PC-3 (cell line): ENCODE results near the gene SEMA4C. TPM values are rescaled to one million over a fixed set of nuclear protein-coding genes. Genes with fewer than 3 reads are reported as not detected.

ENCODE experiments used
- ATAC-seq: fragments of 200-7000 bp; cut with Tn5 transposase; 2 replicates; pipeline ENCODE4 v1.9.1; 2020; ENCODE audit warnings: mild to moderate bottlenecking, moderate library complexity
- BruUV-seq: library from RNA; stranded (reverse); fragments of 400-500 nt; replicated peaks from 2 replicates; lab custom pipeline; 2021; lab: Mats Ljungman, UMichigan
- CTCF ChIA-PET: fragments of 300-600 bp; sonication (Branson Sonifier 250); formaldehyde crosslinking; loops from one replicate; lab custom pipeline; 2022; ENCODE audit warnings: antibody characterized with exemption; lab: Charles Lee
- POLR2A ChIA-PET: fragments of 300-600 bp; sonication (Branson Sonifier 250); formaldehyde crosslinking; loops from one replicate; lab custom pipeline; 2022; ENCODE audit warnings: antibody characterized with exemption; ENCODE audit not compliant: unreplicated experiment; lab: Charles Lee
- DNase-seq: peaks from one replicate; pipeline ENCODE4 v3.0.0-alpha.2; 2015
- H2AFZ ChIP-seq: fragments of 300-600 bp; sonication (generic); 2 replicates; pipeline ENCODE4 v1.6.0; 2016; ENCODE audit warnings: antibody characterized with exemption, low read length
- H3F3A ChIP-seq: fragments of 300-600 bp; sonication (generic); one replicate; pipeline ENCODE4 v1.6.0; 2017; ENCODE audit warnings: antibody characterized with exemption, low read length, control low read depth, mild to moderate bottlenecking; ENCODE audit not compliant: unreplicated experiment
- H3K27ac ChIP-seq: fragments of 300-600 bp; sonication (generic); 2 replicates; pipeline ENCODE4 v1.5.1; 2016; ENCODE audit warnings: mild to moderate bottlenecking, low read length
- H3K27me3 ChIP-seq: fragments of 300-600 bp; sonication (generic); 2 replicates; pipeline ENCODE4 v1.6.1; 2016; ENCODE audit warnings: low read length, mixed read lengths
- H3K36me3 ChIP-seq: fragments of 300-600 bp; sonication (generic); 2 replicates; pipeline ENCODE4 v1.6.1; 2016; ENCODE audit warnings: low read depth, mixed run types, low read length, mixed read lengths
- H3K4me1 ChIP-seq: fragments of 300-600 bp; sonication (generic); 2 replicates; pipeline ENCODE4 v1.5.1; 2016; ENCODE audit warnings: low read length; ENCODE audit not compliant: insufficient read depth
- H3K4me2 ChIP-seq: fragments of 300-600 bp; sonication (generic); 2 replicates; pipeline ENCODE4 v1.6.0; 2016; ENCODE audit warnings: low read length
- H3K4me3 ChIP-seq: fragments of 300-600 bp; sonication (generic); 2 replicates; pipeline ENCODE4 v1.5.1; 2016; ENCODE audit warnings: mild to moderate bottlenecking, low read length, mixed read lengths
- H3K79me2 ChIP-seq: fragments of 300-600 bp; sonication (generic); 2 replicates; pipeline ENCODE4 v1.6.1; 2017; ENCODE audit warnings: low read length, mixed read lengths
- H3K9ac ChIP-seq: fragments of 300-600 bp; sonication (generic); 2 replicates; pipeline ENCODE4 v1.6.0; 2016; ENCODE audit warnings: mild to moderate bottlenecking, low read length
- H3K9me2 ChIP-seq: fragments of 300-600 bp; sonication (generic); replicated peaks from 2 replicates; pipeline ENCODE4 v1.6.1; 2016; ENCODE audit warnings: mixed run types, low read length, mixed read lengths
- H3K9me3 ChIP-seq: fragments of 300-600 bp; sonication (generic); 2 replicates; pipeline ENCODE4 v1.6.1; 2016; ENCODE audit warnings: low read length, mixed read lengths
- H4K20me1 ChIP-seq: fragments of 300-600 bp; sonication (generic); 2 replicates; pipeline ENCODE4 v1.6.1; 2016; ENCODE audit warnings: low read length, mixed read lengths
- CTCF ChIP-seq: fragments of 300-600 bp; sonication (generic); conservative IDR thresholded peaks from 2 replicates; pipeline ENCODE4 v1.5.1; 2017; ENCODE audit warnings: antibody characterized with exemption, low read depth, mild to moderate bottlenecking, low read length
- EZH2 ChIP-seq: fragments of 300-600 bp; sonication (generic); IDR thresholded peaks from one replicate; pipeline ENCODE4 v1.6.1; 2017; ENCODE audit warnings: antibody characterized with exemption, mild to moderate bottlenecking, low read length; ENCODE audit not compliant: unreplicated experiment
- EZH2phosphoT487 ChIP-seq: fragments of 300-600 bp; sonication (generic); IDR thresholded peaks from 2 replicates; pipeline ENCODE4 v1.6.1; 2018; ENCODE audit warnings: mild to moderate bottlenecking, antibody characterized with exemption, low read length, borderline replicate concordance
- intact Hi-C: fragments of 100-400 bp; cut with micrococcal nuclease; formaldehyde crosslinking; loops from 2 replicates; pipeline ENCODE4 v1.9.0; 2023
- total RNA-seq: library from RNA; depleted of rRNA; stranded (reverse); fragments of >200 nt; gene quantifications from 2 replicates; pipeline ENCODE4 v1.2.3, GENCODE V29; 2014

SEMA4C gene
- total RNA-seq, 1 experiment from 2014 or later: 20.6 TPM

- intact Hi-C loops: no loop called here
- Histone ChIP-seq H3K27ac (no peak overlapping the region), H3K4me3 (no peak overlapping the region), H3K36me3 (no peaks in the 10 kb centered on the region), H3K9ac (no peak overlapping the region), H3K4me1 (peaks cover 22% of the 10 kb centered on the region), H3K9me3 (no peaks in the 10 kb centered on the region), H3K9me2 (no peaks in the 10 kb centered on the region), H4K20me1 (no peaks in the 10 kb centered on the region), H3K4me2 (no peak overlapping the region), H3K79me2 (no peaks in the 10 kb centered on the region), H3K27me3 (no peaks in the 10 kb centered on the region), H3F3A (no peaks in the 10 kb centered on the region), H2AFZ (no peak overlapping the region)
- no peak for DNase-seq
- ChIA-PET POLR2A (no interaction called here), CTCF (no interaction called here)
- no peak for ATAC-seq
- TF ChIP-seq EZH2 (no peak), CTCF (no peak), EZH2phosphoT487 (no peak)
- no TSS peak for BruUV-seq
Observed at GRCh38 chr2:96899413-96899741, 29.5 kb upstream of the SEMA4C start.

GRCh38 chr2:96898641-96899412 lies 28.9 kb upstream of the SEMA4C start:
- Histone ChIP-seq H3F3A (no peaks in the 10 kb centered on the region), H3K27me3 (no peaks in the 10 kb centered on the region), H2AFZ (no peak overlapping the region), H3K36me3 (no peaks in the 10 kb centered on the region), H3K9me2 (no peaks in the 10 kb centered on the region), H3K4me3 (no peak overlapping the region), H3K9ac (no peak overlapping the region), H3K79me2 (no peaks in the 10 kb centered on the region), H3K4me1 (peaks cover 22% of the 10 kb centered on the region), H3K4me2 (no peak overlapping the region), H3K9me3 (no peaks in the 10 kb centered on the region), H4K20me1 (no peaks in the 10 kb centered on the region), H3K27ac (no peak overlapping the region)
- no peak for DNase-seq
- ChIA-PET POLR2A (no interaction called here), CTCF (no interaction called here)
- no TSS peak for BruUV-seq
- no peak for TF ChIP-seq EZH2phosphoT487
- TF ChIP-seq EZH2: no peak
- TF ChIP-seq CTCF: no peak
- no peak for ATAC-seq
- intact Hi-C loops: no loop called here

- TF ChIP-seq EZH2phosphoT487 (no peak), CTCF (no peak), EZH2 (no peak)
- no peaks in the 10 kb centered on the region for H3K36me3 ChIP-seq
- no peaks in the 10 kb centered on the region for H3F3A ChIP-seq
- no peak overlapping the region for H2AFZ ChIP-seq
- no peak overlapping the region for H3K9ac ChIP-seq
- H3K27ac ChIP-seq: no peak overlapping the region
- POLR2A ChIA-PET: no interaction called here
- DNase-seq: no peak
- intact Hi-C loops: no loop called here
- H3K27me3 ChIP-seq: no peaks in the 10 kb centered on the region
- BruUV-seq: no TSS peak
- no peak for ATAC-seq
- peaks cover 22% of the 10 kb centered on the region for H3K4me1 ChIP-seq
- H3K4me2 ChIP-seq: no peak overlapping the region
- CTCF ChIA-PET: no interaction called here
- no peak overlapping the region for H3K4me3 ChIP-seq
- no peaks in the 10 kb centered on the region for H4K20me1 ChIP-seq
- no peaks in the 10 kb centered on the region for H3K79me2 ChIP-seq
- H3K9me3 ChIP-seq: no peaks in the 10 kb centered on the region
- no peaks in the 10 kb centered on the region for H3K9me2 ChIP-seq
Observed at GRCh38 chr2:96898135-96898505, 28.2 kb upstream of the SEMA4C start.
